Hippocampal formation (tissue), 2 donors: Measurements from ENCODE around the gene PPP2R2D.

Experiments used
- DNase-seq, 2 donors: peaks; one replicate each; lab custom pipeline; 2025; lab: John Stamatoyannopoulos, UW

The PPP2R2D gene

GRCh38 chr10:131889755-131890154 is 11.1 kb upstream of the PPP2R2D start:
- no peak for DNase-seq

DNA sequence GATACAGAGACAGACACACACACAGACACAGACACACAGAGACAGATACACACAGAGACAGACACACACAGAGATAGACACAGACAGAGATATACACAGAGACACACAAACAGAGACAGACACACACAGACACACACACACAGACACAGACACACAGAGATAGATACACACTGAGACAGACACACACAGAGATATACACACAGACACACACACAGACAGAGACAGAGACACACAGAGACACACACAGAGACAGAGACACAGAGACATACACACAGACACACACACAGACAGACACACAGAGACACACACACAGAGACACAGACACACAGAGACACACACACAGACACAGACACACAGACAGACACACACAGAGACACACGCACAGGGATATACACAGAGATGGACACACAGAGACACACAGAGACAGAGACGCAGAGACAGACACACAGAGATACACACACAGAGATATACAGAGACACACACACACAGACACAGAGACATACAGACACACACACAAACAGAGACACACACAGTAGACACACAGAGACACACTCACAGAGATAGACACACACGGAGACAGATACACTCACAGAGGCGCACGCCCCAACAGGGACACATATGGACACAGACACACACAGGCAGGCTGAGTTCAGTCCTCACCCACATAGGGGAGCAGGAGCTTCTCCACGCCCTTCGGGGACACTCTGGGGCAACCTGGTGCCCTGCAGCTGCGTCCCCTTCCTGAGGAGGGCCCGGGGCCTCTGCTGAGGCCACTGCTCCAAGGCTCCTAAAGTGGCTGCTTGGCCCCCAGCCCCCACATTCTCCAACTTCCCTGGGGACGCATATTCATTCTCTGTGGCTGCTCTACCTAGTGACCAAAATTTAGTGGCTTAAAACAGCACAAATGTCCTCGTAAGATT is 10.3 kb upstream of the PPP2R2D start:
- DNase-seq: no peak

DNA sequence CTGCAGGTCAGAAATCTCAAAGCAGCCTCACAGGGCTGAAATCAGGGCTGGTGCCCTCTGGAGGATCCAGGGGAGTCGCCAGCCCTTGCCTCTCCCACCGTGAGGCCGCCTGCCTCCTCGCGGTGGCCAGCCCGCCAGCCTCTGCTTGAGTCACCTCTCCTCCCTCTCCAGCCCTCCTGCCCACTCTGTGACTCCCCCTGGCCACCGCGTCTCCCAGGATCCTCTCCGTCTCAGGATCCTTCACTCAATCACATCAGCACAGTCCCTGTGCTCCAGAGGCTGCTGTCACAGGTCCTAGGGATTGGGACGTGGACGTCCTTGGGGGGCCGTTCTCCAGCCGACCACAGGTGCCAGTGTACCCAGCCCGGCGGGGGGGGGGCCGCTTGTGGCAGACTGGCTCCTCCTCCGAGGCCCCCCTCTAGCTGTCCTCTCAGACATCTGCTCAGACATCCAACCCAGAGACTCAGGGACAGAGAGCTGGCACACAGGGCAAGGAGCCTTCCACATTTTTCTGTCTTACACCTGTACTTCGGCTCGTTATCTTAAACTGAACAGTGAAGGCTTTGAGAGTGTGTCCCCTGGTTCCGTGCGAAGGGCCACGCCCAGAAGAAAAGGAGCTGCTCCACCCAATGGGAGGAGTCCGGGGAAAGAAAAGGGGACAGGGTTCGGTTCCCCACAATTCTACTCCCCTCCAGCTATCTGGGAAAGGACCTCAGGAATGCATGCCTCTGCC is 9.4 kb upstream of the PPP2R2D start:
- DNase-seq: no peak

- DNase-seq: no peak
Measured at GRCh38 chr10:131891929-131892805, 8.6 kb upstream of the PPP2R2D start.

DNA sequence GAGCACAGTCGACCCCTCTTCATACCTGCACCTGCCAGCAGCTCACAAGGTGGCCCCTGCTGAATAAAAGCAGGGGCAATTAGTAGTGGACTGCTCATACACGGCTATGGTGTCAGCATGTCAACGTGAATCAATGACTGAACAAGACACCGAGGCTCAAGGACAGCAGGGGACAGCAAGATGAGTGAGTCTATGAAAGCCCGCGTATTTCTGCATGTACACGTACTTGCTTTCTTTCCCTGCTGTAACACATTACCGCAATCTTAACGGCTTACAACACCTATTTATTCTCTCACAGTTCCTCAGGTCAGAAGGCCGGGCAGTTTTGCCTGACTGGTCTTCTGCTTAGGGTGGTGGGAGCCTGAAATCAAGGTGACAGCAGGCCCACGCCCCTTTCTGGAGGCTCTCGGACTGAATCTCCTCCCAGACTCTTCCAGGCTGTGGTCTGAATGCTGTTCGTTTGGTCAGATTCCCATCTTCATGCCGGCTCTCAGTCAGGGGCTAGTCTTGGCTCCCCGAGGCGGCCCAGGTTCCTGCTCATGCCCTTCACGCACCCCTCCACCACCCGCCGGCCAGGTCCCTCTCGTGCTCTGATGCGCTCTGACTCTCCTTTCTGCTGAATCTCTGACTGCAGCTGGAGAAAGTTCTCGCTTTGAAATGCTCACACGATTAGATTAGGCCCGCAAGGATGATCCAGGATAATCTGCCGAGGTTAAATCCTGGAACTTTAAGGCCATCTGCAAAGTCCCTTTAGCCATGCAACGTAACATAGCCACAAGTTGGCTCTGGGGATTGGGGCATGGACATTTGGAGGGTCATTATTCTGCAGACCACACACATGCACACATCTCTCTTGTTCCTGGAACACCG is 7.8 kb upstream of the PPP2R2D start:
- DNase-seq: no peak

DNA sequence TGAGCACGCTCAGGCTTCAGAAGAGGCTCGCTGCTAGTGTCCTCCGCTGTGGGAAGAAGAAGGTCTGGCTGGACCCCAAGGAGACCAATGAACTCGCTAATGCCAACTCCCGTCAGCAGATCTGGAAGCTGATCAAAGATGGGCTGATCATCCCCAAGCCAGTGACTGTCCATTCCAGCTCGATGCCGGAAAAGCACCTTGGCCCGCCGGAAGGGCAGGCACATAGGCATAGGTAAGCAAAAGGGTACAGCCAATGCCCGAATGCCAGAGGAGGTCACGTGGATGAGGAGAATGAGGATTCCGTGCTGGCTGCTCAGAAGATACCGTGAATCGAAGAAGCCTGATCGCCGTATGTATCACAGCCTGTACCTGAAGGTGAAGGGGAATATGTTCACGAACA is 5.7 kb upstream of the PPP2R2D start:
- DNase-seq: no peak

DNA sequence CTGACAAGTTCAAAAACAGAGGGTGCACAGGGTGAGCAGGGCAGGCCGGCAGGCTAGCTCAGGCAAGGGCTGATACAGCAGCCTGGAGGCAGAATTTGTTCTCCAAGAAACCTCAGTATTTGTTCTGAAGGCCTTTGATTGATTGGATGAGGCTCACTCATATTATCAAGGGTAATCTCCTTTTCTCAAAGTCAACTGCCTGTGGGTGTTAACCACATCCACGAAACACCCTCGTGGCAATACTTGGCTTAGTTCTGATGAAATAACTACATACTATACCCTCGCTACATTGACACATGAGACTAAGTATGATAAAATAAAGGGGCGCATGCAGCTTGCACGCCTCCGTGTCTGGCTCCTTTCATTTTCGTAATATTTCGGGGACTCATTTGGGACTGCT is 4.4 kb upstream of the PPP2R2D start:
- DNase-seq: no peak

- DNase-seq: no peak
Measured at GRCh38 chr10:131897297-131897899, 3.4 kb upstream of the PPP2R2D start.

GRCh38 chr10:131898061-131898460 is 2.7 kb upstream of the PPP2R2D start:
- no peak for DNase-seq

- no peak for DNase-seq
Measured at GRCh38 chr10:131898713-131899112, 2.1 kb upstream of the PPP2R2D start.

GRCh38 chr10:131899116-131899690 is 1.6 kb upstream of the PPP2R2D start:
- DNase-seq: no peak

GRCh38 chr10:131899695-131900349 is 986 bp upstream of the PPP2R2D start:
- no peak for DNase-seq

DNA sequence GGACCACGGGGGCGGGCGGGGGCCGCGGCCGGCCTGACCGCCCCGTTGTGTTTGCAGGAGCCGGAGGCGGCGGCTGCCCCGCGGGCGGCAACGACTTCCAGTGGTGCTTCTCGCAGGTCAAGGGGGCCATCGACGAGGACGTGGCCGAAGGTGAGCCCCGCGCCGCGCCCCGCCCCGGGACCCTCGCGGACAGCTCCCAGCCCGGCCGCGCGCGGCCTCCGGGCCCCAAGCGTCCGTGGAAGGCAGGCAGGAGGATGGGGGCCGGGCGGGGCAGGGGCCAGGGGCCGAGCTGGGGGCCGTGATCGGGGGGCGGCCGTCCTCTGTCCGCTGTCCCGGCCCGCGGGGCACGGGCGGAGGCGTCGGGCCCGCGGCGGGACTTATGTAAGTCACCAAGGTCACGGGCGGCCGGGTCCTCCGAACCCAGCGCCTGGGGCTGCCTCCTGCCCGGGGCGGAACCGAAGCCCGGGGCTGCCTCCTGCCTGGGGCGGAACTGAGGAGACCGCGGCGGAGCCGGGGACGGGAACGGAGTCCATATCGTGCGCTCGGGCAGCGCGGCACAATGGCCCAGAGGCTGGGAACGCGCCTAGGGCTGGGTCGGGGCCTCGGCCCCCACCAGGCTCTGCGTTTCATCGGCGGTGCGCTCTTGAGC is 497 bp downstream of the PPP2R2D start:
- peak in 1 of 2 donors; percentile 44 for DNase-seq

- DNase-seq: no peak
Measured at GRCh38 chr10:131902211-131902610, 1.4 kb downstream of the PPP2R2D start.

GRCh38 chr10:131902691-131903090 is 1.9 kb downstream of the PPP2R2D start:
- DNase-seq: no peak

DNA sequence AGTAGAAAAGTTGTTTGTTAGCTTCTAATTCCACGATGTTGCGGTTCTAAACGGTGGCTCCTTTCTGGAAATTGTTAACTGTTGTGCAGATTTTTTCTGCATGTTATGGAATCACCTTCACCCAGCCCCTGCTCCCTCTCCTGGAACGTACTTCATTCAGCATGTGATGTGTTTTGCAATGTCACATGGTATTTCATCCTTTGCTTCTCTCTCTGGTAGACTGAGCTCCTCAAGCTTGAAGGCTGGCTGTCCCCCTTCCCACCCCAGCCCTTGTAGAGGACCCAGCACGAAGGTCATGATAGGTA is 4.4 kb downstream of the PPP2R2D start:
- no peak for DNase-seq

DNA sequence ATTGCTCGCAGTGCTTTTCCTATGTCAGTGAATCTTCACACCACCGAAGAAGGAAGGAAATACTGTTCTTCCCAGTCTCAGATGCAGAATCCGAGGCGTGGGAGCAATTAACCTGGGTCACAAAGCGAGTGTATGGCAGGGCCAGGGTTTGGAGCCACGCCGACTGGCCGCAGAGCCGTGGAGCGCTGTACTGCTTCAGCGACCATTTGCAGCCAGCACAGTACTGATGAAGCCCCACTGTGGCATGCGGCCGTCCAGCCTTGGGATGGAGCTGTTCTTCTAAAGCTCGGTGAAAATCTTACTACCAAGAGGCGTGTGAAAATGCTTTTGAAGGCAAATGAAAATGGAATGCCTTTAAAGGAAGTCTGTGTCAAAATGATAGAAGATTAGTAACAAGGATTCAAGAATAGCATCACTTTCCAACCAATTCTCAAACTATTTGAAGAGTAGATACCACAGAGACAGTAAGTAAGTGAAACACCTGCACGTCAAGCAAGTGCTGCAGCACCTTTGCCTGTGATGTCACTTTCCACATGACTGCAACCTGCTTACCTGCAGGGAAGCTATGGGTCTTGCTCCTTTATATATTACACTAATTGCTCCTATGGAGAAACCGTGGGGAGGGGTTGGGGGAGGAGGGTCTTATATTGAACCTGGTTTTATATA is 4.9 kb downstream of the PPP2R2D start:
- no peak for DNase-seq

GRCh38 chr10:131906269-131906639 is 5.4 kb downstream of the PPP2R2D start:
- DNase-seq: no peak

GRCh38 chr10:131907679-131908078 is 6.9 kb downstream of the PPP2R2D start:
- DNase-seq: no peak
